ENCODE measurements around the gene PROS1.
"Not testable (repeated sequence)": the region's sequence is repeated elsewhere in the genome, so short reads cannot be mapped to it uniquely, and the experiment has no call there.

Gene PROS1

GRCh38 chr3:93969443-93969842 is 4.3 kb downstream of the PROS1 start:
- peak; percentile 69 for DNase-seq (ENCODE audit: low read depth)

DNA sequence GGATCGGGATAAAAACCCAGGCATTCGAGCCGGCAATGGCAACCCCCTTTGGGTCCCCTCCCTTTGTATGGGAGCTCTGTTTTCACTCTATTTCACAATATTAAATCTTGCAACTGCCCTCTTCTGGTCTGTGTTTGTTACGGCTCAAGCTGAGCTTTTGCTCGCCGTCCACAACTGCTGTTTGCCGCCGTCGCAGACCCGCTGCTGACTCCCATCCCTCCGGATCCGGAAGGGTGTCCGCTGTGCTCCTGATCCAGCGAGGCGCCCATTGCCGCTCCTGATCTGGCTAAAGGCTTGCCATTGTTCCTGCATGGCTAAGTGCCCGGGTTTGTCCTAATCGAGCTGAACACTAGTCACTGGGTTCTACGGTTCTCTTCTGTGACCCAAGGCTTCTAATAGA is 8.6 kb downstream of the PROS1 start:
- DNase-seq (ENCODE audit: low read depth): not testable (repeated sequence)

- no peak for DNase-seq (ENCODE audit: low read depth)
Observed at GRCh38 chr3:93962798-93963197, 10.9 kb downstream of the PROS1 start.

GRCh38 chr3:93961489-93961888 is 12.2 kb downstream of the PROS1 start:
- no peak for DNase-seq (ENCODE audit: low read depth)

DNA sequence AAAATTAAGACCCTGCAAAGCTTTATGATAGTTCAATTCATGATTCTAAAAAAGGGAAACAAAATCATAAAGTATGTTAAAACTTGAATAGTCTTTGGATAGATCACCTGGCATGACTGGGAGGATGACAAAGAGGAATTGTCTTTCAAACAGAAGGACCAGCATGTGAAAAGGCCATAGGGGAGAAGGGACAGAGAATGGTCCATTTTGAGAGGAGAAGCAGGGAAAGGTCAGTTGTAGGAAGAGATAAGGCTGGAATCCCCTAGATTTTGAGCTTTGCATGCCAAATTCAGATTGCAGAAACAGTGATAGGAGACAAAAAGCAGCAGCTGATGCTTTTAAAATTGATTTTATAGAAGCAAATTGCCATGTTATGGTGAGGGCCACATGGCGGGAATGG is 12.7 kb downstream of the PROS1 start:
- no peak for DNase-seq (ENCODE audit: low read depth)

DNA sequence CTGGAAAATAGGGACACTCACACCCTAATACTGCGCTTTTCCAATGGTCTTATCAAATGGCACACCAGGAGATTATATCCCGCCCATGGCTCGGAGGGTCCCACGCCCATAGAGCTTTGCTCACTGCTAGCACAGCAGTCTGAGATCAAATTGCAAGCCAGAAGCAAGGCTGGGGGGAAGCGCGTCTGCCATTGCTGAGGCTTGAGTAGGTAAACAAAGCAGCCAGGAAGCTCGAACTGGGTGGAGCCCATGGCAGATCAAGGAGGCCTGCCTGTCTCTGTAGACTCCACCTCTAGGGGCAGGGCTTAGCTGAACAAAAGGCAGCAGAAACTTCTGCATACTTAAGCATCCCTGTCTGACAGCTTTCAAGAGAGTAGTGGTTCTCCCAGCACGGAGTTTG is 23.7 kb downstream of the PROS1 start:
- not testable (repeated sequence) for DNase-seq (ENCODE audit: low read depth)

- not testable (repeated sequence) for DNase-seq (ENCODE audit: low read depth)
Observed at GRCh38 chr3:93937485-93937884, 36.2 kb downstream of the PROS1 start.

DNA sequence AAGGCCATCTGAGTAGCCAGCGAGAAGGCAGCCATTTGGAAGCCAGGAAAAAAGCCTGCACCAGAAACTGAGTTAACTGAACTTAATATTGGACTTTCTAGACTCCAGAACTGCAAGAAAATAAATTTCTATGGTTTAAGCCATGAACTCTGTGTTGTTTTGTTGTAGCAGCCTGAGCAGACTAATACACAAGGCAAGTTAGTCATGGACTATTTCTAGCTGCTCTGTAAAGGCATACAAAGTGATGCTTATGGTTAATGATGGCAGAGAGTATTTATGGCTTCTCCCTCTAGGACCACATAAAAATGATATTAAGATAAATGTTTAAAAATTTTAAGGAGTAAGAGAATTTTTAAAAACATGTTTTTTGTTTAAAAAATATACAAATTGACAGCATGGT is 37.1 kb downstream of the PROS1 start:
- no peak for DNase-seq (ENCODE audit: low read depth)

DNA sequence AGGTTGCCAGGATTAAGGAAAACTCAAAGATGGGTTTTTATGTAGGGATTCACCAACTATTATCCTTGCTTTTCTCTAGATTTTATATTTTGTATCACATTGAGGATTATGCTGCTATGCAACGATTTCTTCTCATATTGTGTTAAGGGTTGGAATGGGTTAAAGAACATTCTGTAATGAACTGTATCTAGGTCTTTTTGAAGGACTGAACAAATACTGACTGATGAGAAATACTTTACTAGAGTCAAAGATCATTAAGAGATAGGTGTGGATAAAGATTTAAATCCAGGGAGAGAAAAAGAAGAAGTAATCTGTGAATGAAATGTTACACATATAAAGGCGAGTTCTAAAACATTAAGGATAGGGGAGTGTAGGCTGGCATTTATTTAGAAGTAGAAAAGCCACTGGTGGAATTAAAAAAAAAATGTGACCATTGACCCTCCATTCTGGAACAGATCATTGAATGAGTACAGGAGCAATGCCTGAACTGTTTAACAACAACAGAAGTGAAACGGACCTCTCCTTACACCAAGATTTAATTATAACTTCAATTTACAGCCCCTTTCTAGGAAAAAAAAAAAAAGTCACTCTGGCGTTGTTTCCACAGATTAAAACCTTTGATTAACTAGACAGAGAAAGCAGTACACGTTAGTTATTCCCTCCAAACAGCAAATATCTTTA is 39.2 kb downstream of the PROS1 start:
- DNase-seq (ENCODE audit: low read depth): no peak

- no peak for DNase-seq (ENCODE audit: low read depth)
Observed at GRCh38 chr3:93931597-93932229, 42.0 kb downstream of the PROS1 start.

DNA sequence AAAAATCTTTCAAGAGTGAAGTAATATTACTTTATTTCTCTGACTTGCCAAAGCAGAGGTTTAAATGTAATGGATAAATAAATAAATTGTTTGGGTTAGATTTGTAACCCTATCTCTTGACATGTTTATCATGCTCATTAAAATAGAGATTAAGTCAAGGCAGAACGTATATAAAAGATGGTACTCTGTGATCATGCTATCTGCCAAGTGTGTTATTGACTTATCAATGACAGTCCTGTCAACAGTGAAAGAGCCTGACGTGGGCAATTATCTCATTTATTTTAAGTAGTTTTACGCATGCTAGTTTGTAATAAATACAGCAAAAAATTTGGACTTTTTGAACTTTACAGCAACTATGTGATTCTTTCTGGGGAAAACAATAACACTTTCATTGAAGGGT is 43.7 kb downstream of the PROS1 start:
- no peak for DNase-seq (ENCODE audit: low read depth)

DNA sequence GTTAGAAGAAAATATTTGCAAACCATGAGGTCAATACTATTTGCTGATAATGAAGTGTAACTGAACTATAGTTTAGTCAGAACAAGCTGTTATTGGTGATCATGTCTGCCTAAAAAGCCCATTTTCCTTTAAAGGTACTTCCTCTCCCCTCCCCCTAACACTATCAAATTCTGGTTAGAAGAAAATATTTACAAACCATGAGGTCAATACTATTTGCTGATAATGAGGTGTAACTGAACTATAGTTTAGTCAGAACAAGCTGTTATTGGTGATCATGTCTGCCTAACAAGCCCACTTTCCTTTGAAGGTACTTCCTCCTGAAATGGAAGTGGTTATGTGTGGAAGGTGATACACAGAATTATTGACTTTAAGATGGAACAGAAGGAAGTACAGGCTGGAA is 46.9 kb downstream of the PROS1 start:
- DNase-seq (ENCODE audit: low read depth): no peak

- no peak for DNase-seq (ENCODE audit: low read depth)
Observed at GRCh38 chr3:93924491-93924890, 49.2 kb downstream of the PROS1 start.

GRCh38 chr3:93923006-93923405 is 50.7 kb downstream of the PROS1 start:
- no peak for DNase-seq (ENCODE audit: low read depth)

DNA sequence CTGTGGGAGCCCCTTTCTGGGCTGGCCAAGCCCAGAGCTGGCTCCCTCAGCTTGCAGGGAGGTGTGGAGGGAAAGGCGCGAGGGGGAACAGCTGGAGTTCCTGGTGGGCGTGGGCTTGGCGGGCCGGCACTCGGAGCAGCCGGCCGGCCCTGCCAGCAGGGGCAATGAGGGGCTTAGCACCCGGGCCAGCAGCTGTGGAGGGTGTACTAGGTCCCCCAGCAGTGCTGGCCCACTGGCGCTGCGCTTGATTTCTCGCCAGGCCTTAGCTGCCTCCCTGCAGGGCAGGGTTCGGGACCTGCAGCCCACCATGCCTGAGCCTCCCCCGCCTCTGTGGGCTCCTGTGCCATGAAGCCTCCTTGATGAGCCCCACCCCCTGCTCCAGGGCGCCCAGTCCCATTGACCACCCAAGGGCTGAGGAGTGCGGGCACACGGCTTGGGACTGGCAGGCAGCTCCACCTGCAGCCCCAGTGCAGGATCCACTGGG is 56.1 kb downstream of the PROS1 start:
- DNase-seq (ENCODE audit: low read depth): not testable (repeated sequence)

- DNase-seq (ENCODE audit: low read depth): not testable (repeated sequence)
Observed at GRCh38 chr3:93913623-93914022, 60.1 kb downstream of the PROS1 start.

DNA sequence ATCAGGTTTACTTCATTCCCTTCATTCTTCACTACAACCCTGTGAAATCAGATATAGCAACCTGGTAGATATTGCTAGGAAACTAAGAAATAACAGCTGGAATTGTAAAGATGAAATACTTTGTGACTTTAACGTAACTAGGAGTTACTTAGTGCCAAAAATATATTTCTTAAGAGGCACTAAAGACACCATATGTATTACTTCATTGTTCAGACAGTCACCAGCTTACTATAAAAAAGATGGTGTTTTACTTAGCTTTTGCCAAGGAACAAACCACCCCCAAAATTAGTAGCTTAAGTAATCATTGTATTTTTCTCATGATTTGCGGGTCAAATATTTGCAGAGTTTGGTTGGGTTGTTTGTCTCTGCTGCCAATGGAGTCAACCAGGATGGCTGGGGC is 62.5 kb downstream of the PROS1 start:
- DNase-seq (ENCODE audit: low read depth): no peak

DNA sequence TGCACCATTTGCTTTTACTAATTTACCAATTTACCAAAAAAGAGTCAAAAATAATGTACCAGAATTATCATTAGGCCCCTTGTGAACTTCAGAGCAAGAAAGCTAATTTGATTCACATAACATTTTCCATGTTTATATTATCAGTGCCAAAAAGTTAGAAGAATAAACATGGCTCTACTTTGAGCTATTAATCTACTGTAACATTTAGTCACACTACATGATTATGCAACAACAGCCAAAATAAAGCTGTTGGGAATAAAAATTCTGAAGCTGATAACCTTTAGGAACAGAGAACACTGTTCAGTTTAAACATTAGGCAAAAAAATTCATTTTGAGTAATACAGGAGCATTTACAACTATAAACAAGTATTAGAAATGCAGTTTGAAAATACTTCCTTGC is 63.6 kb downstream of the PROS1 start:
- DNase-seq (ENCODE audit: low read depth): no peak

DNA sequence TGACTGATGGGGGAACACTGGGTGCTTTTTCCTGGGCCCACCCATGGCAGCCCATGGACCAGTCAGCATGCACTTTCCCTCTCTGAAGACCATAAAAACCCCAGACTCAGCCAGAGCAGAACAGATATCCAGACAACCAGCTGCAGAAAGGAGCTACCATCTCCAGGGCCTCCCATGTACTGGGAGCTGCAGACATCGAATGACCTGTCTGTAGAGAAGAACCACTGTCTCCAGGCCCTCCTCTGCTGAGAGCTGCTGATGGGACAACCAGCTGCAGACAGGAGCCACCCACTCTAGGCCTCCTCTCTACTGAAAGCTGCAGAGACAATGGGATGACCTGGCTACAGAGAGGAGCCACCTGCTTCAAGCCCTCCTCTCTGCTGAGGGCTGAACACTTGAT is 66.6 kb downstream of the PROS1 start:
- no peak for DNase-seq (ENCODE audit: low read depth)

DNA sequence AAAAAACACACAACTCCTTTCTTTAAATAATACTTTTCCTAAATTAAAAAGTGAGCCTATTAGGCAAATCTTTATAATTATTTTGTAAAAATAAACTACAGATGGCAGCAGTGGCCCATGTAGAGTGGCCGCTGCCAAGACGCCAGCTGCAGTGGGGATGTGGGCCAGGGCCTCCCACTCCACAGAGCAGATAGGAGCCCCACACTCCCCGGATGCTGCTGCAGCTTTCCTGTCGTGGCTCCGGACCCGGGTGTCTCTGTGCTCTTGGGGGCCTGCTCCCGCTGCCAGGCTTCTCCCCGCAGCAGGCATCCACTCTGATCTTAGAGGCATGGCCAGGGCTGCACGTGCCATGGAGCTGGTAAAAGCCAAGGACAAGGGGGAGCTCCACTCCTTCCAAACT is 67.5 kb downstream of the PROS1 start:
- DNase-seq (ENCODE audit: low read depth): no peak

DNA sequence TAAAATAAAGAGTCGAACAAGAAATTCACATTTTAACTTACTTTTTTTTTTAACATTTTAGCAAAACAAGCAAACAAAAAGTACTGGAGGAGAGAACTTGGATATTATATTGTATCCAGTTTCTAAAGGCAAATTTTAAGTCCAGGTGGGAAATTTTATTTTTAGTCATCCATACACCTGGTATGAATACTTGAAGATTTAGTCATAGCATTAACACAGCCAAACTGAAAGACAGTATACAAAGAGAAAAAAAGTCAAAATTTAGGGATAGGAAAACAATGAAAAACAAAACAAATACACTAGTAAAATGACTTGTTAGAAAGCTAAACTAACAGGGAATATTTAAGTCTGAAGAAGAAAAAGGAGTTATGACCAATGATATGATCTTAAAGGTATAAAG is 69.1 kb downstream of the PROS1 start:
- DNase-seq (ENCODE audit: low read depth): no peak

DNA sequence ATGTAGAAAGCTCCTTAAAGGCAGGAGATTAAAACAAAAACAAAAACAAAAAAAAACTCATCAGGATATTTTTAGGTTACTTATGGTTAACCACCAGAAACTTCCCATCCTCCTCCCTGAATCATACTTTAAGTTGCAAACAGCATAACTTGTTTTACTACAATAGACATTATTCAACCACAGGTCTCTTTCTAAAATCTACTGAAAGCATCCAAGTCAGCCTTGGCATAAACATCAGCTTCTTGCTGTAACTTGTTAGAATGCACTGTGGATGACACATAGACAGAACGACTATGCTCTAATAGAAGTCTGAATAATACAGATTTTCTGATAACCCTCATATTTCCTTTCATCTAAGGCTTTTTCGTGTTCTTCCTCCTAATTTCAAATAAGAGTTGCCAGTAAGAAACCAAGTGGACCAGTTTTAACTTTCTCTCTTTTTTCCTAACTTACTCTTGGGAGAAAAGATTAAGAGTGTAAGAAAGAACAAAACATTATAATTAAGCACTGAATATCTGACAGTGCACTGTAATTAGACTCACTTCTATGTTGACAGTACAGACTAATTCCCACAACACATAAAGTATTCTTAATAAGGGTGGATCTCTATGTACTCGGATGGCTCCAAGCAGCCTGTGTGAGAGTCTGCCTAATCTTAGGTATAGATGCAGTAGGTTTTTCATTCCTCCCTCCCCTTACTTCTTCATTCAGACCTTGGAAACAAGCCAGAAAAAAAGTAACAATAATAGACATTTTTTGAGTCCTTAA is 95.3 kb downstream of the PROS1 start:
- peak; percentile 52 for DNase-seq (ENCODE audit: low read depth)

- not testable (repeated sequence) for DNase-seq (ENCODE audit: low read depth)
Observed at GRCh38 chr3:93877427-93877826, 96.3 kb downstream of the PROS1 start.
